ENCODE data around the gene SLC9A9. TPM values are rescaled to one million over a fixed set of nuclear protein-coding genes. Genes with fewer than 3 reads are reported as not detected.
"Not testable (repeated sequence)": the region's sequence is repeated elsewhere in the genome, so short reads cannot be mapped to it uniquely, and the experiment has no call there.

Gene SLC9A9
- total RNA-seq, 1 donor from 2014 or later: 12.2 TPM

DNA sequence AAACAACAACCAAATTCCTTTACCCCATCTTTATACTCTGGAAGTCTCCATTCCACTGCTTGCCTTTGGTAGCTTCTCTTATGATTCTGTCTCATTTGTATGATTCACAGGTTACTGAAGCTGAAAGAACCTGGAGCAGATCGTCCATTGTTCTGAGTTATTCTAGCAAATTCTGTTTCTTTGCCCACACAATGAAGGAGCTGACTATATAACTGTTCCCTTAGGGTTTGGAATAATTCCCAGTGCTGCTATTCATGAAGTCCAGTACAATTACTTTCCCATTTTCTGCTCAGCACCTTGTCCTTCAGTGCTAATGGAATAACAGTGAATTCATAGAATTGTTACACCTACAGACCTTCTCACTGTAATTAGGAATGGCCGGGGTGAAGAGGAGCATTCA is 560.9 kb downstream of the SLC9A9 start:
- DNase-seq (ENCODE audit: low spot score): no peak

DNA sequence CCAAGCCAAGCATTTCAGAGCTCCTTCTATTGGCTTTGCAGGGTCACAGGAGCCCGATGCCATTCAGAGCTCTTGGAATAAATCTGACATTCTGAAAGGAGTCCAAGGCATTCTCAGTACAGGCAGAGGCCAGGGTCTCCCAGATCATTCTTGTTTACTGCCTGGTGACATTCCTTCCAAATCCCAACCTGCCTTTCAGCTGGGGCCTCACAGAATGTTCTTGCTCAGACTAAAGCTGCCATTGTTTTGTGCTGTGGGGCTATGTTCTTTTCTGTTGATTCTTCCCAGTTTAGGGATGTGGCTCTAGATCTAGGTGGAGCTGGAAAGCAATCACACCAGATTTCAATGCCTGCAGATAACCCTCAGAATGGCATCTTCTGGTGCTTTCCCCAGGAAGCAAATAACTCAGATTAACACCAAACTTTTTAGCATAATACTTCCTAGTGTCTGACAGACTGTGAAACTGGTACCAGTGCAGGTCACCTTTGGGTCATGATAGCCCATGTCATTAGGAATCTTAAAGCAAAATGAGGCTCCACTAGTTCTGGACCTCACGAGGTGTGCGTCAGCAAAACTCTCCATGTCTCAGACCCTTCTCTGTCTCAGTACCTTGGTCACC is 561.8 kb downstream of the SLC9A9 start:
- no peak for DNase-seq (ENCODE audit: low spot score)

DNA sequence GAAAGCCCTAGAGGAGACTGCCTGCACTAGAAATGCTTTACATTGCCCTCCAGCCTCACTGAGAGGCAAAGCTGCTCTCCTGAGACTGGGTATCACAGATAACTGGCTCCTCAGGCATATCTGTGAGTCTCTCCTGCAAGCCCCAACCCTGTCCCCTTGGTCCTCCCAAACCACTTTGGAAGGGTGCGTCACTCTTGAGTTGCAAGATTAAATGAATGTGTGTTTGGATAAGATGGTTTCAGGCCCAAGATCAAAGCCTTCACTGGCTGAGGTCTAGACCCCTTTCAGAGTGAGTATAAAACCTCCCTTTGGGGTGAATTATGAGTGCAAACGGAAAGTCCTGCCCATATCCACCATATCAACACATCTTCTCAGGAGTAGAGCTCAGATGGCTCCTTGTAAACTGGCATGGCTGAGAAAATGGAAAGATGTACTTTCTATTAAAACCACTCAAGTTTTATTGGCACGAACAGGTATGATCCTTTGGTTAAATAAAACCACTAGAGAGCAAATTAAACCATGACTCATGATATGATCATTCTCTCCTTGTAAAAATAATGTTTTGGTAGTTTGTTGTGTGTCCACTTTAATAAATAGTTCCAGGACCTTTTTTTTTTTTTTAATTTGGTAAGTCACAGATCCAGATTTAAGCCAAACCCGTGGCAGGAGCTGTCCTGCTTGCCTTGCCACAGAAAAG is 564.7 kb downstream of the SLC9A9 start:
- no peak for DNase-seq (ENCODE audit: low spot score)

DNA sequence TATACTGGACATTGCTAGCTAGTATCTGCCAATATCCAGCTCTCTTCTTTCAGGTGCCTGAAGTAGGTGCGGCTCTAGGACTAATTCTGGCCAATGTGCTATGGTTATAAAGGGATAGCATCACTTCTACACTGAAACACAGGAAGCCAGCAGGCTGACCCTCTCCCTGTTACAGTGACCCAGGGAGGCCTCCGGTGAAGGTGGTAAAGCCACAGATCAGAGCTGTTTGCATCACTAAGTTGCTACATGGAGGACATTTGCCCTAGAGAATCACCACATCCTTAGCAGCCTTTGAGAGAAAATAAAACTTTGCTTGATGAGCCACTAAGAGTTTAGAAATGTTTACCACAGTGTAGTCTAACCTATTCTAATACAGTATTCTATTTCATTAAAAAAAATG is 567.3 kb downstream of the SLC9A9 start:
- no peak for DNase-seq (ENCODE audit: low spot score)

DNA sequence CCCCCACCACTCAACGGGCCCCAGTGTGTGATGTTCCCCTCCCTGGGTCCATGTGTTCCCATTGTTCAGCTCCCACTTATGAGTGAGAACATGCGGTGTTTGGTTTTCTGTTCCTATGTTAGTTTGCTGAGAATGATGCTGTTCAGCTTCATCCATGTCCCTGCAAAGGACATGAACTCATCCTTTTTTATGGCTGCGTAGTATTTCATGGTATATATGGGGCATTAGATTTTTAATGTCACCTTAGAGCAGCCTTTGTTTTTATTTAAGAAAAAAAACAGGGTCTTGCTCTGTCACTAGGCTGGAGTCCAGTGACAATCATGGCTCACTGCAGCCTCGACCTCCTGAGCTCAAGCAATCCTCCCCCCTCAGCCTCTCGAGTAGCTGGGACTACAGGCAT is 568.7 kb downstream of the SLC9A9 start:
- not testable (repeated sequence) for DNase-seq (ENCODE audit: low spot score)

DNA sequence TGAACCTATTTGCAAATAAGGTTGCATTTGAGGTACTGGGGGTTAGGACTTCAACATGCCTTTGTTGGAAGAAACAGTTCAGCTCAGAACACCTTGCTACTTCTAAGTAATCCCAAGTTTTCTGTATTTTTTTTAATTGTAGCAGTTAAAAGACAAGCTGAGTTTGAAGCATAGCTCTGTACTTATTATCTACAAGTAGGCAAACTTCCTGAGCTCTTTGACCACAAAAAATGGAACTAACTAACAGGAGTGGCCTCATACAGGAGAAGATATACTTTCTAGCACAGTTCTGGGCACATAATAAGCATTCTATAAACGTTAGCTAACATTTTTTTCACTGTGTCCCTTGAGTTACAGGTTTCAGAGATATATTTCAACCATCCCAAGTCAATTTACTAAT is 569.5 kb downstream of the SLC9A9 start:
- no peak for DNase-seq (ENCODE audit: low spot score)

DNA sequence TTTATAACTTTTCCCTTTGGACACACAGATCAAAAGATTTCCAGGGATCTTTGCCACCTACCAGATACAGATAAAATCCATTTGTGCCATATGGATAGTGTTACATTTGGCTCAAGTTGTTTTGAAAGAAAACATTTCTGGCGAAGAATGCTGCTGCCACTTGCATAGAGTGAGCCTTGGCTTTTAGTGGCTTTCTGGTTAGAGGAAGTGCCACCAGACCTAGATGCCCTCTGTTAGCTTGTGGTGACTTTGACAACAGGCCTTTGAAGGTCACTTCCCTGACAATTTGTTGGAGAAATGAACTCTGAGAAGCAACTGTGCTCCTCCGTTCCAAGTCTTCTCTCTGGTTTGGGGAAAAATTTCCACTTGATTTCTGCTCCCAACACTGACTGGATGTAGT is 570.7 kb downstream of the SLC9A9 start:
- DNase-seq (ENCODE audit: low spot score): no peak

DNA sequence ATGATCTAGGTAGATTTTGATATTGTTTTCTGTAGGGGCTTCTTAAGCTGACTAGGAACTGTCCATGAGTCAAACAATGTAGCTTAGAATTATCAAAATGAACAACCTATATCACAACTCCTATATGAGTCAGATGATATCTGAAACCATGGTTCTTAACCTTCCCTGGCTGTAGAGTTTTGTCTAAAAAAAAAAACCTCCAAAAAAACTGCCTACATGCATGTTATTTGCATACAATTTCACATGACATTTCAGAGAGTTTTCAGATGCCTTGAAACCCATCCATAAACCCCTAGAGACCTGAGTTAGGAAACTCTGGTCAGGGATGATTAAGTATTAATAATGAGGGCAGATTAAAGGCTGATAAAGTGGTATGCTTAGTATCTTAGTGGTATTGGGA is 571.7 kb downstream of the SLC9A9 start:
- DNase-seq (ENCODE audit: low spot score): no peak

DNA sequence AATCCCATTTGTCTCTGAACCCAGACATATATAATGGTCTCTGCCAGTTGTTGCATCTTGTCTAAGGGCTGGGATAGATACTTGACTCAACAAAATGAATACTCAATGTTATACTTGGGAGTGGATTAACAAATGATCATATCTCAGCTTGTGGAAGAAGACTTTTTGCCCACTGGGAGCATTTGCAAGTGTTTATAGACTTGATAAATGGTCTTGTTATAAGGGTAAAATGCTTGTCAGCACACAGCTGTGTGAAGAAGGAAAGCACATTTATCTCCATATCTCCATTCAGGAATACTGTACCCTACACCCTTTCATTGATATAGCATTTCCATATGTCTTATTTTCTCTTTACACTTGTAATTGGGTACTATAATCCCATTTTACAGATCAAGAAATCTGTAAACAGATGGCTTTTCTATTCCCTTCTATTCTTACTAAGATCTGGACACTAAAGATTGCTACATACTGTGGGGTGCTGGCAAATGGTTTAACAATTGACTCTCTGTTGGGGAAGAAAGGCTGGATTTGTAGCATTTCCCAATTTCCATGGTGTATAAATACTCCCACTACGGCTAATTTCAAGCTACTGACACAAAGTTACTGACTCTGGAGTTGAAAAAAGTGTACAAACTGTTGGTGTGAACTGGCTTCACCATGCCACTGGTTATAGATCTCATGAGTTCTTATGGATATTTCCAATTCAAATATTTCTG is 574.1 kb downstream of the SLC9A9 start:
- no peak for DNase-seq (ENCODE audit: low spot score)

DNA sequence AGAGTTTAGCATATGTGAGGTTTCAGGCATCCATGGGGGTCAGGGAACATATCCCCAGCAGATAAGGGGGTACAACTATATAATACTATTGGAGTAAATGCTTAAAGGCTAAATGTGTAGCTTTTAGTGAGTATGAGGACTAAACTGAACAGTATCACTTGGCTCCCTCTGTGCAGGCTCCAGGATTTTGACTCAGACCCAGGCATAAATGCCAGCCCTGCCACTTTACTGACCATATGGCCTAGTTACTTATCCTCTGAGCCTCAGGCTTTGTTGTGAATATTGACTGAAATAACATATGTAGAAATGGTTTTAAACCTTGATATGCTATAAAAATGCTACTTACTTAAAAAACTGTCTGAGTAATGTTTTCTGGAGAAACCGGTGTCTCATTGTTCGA is 577.1 kb downstream of the SLC9A9 start:
- no peak for DNase-seq (ENCODE audit: low spot score)

DNA sequence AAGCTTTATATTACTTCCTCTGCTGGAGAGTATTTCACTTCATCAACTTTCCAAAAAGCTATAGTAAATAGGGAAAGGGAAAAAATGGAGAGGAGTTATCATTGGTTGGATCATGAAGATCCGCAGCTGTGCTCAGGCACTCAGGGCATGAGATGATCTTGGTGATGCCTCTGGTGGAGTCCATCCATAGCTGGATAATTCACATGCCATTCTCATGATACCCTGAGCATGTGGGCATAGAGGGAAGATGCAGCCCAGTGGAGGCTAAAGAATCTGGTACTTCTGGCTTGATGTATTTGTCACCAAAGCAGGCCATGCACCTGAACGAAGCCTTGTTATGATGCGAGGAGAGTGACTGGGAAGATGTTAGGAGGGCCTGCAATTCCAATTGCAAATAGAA is 578.5 kb downstream of the SLC9A9 start:
- no peak for DNase-seq (ENCODE audit: low spot score)

DNA sequence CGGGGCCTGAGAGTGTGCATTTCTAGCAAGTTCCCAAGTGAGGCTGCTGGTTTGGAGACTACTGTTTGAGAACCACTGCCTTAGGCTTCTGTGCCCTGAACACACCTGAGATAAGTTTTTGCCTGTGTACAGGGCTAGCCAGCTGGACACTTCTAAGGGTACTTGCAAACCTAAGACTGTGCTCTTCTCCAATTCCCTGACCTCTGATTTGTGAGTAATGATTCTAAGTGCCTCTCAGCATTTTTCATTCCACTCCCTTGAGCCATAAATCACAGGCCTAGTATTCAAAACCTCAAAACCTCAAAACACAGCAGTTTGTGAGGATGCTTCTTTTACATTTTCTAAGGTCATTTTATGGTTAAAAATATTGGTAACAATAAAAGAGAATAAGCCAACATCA is 580.3 kb downstream of the SLC9A9 start:
- DNase-seq (ENCODE audit: low spot score): no peak

DNA sequence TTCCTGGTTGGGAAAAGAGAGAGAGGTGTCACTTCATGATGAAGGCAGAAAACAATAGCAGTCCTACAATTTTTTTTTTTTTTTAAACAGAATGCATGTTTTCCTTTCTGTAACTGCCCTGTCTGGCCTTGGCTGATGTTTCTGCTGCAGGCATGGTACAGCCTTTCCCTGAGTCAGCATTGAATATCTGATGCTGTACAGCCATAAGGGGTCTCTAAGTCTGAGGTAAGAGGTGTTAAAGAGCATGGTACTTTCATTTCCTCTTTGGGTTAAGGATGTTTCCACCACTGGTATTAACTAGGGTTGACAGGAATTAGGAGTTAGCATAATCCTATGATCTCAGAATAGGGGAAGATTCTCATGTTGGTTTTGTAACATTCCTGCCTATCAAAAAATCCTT is 581.3 kb downstream of the SLC9A9 start:
- DNase-seq (ENCODE audit: low spot score): no peak

DNA sequence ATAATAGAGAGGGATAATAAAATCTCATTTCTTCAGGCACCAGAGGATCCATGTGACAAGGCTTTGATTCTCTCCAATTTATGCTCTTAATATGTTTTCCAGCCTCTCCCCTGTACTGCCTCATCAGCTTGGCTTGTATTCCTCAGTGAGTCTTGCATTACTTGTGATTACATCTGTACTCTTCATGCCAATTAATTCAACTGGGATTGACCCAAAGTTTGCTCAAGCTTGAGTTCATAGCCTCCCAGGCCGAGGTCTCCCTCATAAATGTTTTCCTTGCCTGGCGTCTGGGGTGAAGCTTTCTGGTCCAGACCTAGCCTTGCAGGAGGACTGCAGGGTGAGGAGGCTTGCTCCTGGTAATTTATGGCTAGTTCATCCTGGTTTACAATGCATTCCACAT is 581.8 kb downstream of the SLC9A9 start:
- no peak for DNase-seq (ENCODE audit: low spot score)

DNA sequence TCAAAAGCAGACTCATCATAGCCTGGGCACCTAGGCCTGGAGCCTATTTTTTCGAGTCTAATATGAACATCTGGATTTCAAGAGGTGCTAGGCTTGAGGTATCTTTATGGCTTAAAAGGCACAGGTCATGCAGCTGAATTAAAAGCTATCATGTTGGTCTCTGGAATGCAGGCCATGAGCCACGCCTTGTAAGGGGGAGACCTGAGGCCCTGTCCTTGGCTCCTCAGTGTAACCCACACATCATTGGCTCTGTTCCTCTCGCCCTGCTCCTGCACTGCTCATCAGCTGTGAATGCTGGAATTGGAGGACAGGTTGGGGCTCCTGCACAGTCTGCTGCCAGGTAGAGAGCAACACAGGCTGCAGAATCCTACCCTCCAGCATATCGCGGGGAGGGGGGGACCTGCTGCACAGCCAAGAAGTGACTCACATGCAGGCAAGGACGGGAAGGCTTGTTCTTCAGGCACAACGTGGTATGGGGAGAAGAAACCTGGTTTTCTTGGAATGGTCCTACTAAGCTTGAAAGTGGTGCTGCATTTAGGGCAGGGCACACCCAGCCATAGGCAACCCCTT is 582.7 kb downstream of the SLC9A9 start:
- no peak for DNase-seq (ENCODE audit: low spot score)

DNA sequence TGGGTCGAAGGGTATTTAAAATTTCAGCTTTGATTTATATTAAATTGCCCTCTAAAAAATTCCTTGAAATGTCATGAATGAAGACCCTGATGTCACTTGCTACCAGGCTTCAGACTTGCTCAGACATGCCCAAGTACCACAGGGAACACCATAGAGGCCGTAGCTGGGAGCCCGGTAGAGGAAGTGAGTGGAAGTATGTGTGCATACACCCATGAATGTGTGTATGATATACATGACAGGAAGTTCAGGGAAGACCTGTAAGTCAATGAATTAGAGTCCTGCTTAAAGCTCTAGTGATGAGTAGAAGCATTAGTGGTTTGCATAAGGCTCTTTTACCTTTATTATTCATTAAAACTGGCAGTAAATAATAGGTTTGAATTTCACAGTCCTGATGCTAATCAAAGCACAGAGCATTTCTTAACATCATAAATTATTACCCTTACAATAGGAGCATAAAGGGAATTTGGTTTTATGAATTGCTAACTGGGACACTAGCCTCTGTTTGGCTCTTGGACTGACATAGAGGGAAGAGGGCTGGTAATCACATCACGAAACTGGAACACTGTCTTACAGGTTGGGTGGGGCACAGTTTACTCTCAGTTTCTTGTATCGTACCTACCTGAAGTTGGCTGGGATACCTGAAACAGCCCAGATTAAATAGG is 584.3 kb downstream of the SLC9A9 start:
- no peak for DNase-seq (ENCODE audit: low spot score)

DNA sequence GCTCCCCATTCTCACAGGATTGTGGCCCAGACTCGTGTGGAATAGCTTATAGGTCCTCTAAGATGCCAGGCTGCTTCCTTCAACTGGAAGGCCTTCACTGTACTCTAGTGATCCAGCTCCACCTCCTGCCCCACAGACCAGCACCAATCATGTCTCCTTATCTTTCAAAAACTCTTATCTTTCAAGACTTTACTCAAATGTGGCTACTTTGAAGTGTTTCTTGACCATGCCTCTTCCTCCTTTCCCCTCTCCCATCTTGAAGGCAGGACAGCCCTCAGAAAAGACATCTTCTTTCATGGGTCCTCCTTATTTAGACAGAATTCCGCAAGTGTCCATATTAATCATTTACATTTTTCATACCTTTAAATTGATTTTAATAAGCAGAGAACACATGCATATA is 586.4 kb downstream of the SLC9A9 start:
- no peak for DNase-seq (ENCODE audit: low spot score)

DNA sequence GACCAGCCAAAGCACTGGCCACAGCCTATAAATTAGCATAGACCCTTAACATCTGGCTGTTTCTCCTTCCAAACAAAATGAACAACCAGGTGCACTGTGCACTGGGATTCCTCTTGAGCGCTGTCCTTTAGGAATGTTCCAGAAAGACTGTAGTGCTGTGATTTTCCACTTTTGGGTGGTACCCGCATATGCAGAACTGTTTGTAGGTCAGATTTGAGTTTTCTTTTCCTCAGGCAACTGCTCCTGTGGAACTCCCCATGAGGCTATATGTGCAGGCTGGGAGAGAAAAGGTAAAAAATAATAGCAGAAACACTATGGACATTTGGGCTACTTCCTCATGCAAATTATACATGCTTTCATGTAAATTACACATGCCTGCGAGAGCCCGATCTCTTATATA is 589.6 kb downstream of the SLC9A9 start:
- DNase-seq (ENCODE audit: low spot score): no peak

DNA sequence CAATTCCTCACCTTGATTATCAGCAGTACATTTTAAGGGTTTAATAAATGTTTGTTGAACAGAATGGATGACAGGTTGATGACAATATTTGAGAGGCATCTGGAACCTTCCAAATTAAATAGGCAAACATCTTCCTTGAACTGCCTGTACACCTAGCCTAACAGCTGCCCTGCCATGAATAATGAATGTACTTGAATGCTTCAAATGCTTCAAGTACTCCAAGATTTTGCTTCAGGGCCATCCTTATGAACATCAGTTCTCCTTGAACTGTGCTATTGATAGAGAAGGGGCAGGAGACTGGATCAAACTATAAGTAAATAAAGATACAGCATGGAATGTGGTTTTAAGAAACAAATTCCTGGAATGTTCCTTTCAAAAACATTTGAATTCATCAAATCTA is 591.9 kb downstream of the SLC9A9 start:
- DNase-seq (ENCODE audit: low spot score): no peak

DNA sequence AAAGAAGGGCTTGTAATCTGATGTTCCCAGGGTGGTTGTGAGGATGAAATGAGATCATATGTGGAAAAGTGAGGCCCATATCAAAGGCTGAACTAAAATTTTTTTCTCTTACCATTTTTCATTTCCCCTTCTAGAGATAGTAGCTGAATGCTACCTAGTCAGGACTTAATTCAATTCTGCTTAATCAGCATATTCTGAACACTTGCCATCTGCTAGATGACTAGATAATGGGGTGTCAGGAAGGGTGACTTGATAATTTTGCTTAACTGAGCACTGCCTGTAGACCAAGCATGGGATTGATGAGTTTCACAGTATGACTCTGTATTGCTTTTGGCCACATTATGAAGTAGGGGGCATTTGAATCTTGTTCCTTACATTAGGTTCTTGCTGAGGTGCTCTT is 592.5 kb downstream of the SLC9A9 start:
- DNase-seq (ENCODE audit: low spot score): no peak

DNA sequence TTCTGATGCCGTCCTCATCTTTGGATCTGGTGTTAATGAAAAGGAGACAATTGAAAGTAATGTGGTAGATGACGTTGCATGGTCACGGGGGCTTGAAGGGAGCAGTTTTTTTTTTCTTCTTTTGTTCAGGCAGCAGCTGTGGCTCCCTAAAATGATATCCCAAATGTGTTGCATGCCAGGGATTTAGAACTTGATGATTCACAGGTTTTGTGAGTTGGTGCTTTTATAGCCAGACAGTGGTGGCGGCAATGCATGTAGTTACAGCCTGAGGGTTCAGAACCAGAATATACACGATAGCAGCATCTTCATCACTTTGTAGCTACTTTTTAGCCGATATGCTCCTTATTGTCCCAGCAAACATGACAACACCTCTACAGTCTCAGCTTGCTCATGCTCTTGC is 595.3 kb downstream of the SLC9A9 start:
- DNase-seq (ENCODE audit: low spot score): no peak

DNA sequence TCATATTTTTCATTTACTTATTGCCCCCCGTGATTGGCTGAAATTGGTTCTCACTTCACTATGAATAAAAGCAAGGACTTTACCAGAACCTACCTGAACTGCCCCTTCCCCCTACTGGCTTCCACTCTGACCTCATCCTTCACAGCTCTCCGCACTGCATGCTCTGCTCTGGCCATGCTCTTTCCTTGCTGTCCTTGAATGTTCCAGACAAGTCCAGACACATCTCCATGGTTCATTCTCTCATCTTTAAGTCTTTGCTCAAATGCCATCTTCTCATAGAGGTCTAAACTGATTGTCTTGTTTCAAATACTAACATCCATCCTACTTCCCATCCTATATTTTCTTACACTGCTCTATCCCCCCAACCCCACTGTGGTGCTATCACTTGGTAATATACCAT is 599.3 kb downstream of the SLC9A9 start:
- no peak for DNase-seq (ENCODE audit: low spot score)

Measured in mucosa of gallbladder (tissue), 1 donor.